G401.6 (cell line): ENCODE measurements around the gene ARCN1.

Experiments used
- FAIRE-seq: peaks from 2 replicates; lab custom pipeline; 2012; peaks lifted over from hg19 to GRCh38; lab: Jason Lieb, UNC

ARCN1 gene

DNA sequence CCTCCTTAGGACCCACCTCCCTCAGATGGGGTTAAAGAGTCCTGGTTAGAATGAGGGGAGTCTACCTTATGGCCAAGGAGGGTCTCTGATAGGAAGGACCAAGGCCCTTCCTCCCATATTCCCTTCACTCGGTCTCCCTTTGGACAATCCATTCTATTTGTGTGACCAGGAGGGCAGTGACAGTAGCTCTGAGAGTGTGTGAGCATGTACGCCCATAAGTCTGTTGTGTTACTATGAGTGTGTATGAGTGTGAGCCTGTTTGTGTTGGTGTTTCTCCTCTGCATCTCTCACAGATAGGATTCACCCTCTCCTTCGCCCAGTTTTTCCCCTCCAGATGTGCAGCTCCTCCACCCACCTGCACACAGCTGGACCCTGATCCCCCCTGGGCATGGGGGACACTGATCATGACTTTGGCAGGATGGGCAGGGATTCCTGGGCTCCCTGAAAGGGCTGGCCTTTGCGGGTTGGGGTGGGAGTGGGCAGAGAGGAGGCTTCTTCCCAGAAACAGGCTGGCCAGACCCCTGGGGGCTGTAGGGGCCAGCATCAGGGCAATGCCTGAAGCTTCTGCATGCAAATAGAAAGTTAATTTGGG is 49.7 kb downstream of the ARCN1 start:
- FAIRE-seq, result no peak

GRCh38 chr11:118622376-118623268 is 50.4 kb downstream of the ARCN1 start:
- no peak for FAIRE-seq

GRCh38 chr11:118623269-118623655 is 51.1 kb downstream of the ARCN1 start:
- no peak for FAIRE-seq

DNA sequence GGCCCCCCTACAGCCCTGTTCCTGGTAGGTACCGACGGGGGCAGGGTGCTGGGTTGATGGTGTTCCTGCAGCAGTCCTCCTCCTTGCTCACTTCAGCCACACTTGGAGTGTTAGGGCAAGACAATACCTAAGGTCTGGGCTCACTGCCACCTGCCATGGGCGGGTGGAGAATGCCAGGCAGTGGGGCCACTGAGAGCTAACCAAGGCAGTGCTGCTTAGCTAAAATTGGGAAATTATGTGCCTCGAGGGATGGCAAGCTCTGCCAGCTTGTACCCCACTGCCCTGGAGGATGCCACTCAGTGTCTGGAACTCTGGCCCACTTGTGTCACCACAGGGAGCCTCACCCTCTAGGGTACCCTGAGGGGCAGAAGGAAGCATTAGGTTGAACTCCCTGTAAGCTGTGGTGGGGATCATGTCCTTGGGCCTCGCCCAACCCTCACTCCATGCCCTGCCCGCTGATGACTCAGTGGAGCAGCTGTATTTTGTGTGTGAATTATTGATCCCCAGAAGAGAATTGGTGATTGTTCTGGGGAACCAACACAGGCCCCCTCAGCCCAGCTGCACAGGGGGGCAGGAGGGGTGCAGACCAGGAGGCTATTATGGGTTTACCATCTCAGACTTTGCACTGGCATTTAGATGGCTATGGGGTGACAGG is 53.0 kb downstream of the ARCN1 start:
- no peak for FAIRE-seq

DNA sequence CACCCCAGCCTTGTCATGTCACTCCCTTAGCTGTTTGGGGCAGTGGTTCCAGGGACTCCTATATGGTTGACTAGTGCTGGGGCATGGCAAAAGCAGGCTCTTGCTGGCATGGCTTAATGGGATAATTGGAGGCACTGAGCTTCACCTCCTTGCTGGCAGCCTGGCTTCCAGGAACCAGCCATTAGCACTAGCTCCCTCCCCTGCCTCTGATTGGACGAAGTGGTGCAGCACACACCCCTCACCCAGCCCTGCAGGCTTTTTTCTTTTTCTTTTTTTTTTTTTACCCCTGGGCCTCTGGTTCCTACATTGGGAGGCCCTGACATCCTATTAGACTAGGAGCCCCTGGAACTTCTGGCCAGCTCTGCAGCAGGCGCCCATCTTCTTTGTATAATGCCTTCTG is 53.8 kb downstream of the ARCN1 start:
- FAIRE-seq, result no peak

GRCh38 chr11:118627566-118627965 is 55.4 kb downstream of the ARCN1 start:
- no peak for FAIRE-seq

- FAIRE-seq, result no peak
Observed at GRCh38 chr11:118628031-118628430, 55.8 kb downstream of the ARCN1 start.

- FAIRE-seq, result no peak
Observed at GRCh38 chr11:118628432-118628831, 56.2 kb downstream of the ARCN1 start.

DNA sequence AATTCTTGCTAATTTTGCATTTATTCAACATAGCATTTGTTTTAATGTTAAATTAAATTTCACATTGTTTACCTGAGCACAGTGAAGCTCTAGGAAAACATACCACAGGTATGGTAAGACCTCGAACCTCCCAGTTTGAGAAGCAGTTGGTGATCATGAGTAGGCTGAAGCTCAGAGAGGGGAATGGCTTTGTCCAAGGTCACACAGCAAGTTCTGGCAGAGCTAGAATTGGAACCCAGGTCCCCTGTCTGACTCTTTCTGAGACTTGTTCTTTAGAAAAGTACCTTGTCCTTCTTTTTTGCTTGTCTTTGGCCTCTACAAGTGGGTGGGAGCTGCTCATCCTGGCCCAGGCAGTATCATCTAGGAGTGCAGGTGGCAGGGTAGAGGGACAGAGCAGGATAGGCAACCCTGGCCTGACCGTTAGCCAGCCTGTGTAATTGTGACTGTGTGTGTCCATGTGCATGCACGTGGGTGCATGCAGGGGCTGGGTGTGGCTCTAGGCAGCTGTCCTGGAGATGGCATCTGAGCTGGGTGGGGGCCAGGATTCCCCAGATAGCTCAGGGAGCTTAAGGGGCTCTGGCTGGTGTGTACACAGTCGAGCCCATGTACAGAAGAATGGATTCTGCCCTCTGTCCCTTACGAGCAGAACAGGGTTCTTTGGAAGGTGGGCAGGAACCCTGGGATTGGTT is 56.8 kb downstream of the ARCN1 start:
- no peak for FAIRE-seq

GRCh38 chr11:118629761-118630661 is 57.8 kb downstream of the ARCN1 start:
- FAIRE-seq, result no peak

DNA sequence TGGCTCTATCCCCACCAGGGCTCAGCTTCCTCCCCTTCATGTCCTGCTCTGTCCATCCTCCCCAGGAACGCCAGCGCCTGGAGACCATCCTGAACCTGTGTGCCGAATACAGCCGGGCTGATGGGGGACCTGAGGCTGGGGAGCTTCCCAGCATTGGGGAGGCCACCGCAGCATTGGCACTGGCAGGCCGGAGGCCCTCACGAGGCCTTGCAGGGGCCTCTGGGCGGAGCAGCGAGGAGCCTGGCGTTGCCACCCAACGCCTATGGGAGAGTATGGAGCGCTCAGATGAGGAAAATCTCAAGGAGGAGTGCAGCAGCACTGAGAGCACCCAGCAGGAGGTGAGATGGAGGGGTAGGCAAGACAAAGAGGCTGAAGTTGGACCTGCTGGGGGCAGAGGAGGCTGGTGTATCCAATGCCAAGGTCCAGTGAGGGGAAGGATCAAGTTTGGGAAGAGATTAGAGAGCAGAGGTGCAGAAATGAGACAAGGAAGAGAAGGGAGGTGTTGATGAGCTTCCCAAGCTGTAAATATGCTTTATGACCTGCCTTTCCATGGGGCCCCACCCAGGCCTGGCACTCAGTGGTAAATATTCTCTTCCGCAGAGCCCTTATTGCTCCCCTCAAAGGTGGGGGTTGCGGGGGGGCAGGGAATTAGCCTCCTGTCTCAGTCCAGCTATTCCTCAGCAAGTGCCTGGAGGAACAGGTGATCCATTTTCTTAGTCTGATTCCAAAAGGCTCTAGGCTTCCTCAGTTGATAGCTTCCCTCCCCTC is 59.1 kb downstream of the ARCN1 start:
- FAIRE-seq, result no peak

- no peak for FAIRE-seq
Observed at GRCh38 chr11:118632577-118633318, 60.5 kb downstream of the ARCN1 start.

GRCh38 chr11:118633319-118633690 is 61.1 kb downstream of the ARCN1 start:
- FAIRE-seq, result no peak

DNA sequence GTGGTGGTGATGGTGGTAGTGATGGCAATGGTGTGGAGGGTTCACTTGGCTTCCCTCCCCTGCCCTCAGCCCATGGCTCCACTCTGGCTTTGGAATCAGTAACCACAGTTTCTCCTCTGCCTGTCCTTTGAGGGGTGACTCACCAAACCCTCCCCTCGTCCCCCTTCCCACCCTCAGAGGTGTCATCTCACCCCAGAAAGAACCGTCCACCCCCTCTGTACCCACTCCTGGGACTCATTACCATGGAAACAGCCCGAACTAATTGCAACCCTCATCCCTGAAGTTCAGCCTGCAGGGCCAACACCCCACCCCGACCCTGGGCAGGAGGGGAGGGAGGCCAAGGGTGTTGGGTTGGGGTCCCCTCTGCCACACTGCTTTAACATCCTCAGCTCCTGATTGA is 61.8 kb downstream of the ARCN1 start:
- no peak for FAIRE-seq

DNA sequence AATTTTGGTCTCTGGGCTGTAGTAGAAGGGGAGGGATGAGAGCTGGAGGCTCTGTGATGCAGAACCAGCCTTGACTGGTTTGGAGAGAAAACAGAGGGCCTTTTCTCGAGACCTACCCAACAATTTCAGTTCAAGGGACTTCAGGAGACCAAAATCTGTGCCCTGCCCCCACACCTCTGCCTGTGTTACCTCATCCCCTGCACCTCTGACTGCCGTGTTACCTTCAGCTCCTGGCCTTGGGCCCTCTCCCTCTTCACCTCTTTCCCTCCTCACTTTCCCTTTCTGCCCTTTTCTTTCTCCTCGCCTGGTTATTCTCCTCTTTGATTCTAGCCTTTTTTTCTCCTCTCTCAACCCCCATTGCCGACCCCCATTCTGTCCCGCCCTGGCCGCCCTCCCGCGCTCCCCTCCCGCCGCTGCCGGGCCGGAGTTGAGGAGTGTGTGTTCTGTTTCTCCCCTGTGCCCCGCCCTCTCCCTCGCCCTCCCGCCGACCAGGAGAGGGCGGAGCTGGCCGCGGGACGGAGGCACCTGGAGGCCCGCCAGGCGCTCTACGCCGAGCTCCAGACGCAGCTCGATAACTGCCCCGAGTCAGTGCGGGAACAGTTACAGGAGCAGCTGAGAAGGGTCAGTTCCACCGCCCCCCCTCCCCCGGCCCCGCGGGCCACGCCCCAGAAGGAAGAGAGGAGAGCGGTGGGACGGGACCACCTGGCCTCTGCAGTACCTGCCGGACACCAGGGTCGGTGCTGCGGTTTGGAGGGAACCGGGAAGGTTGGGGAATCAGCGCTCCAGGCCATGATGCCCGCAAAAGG is 62.4 kb downstream of the ARCN1 start:
- FAIRE-seq, result no peak

- FAIRE-seq, result no peak
Observed at GRCh38 chr11:118635237-118635591, 63.0 kb downstream of the ARCN1 start.

DNA sequence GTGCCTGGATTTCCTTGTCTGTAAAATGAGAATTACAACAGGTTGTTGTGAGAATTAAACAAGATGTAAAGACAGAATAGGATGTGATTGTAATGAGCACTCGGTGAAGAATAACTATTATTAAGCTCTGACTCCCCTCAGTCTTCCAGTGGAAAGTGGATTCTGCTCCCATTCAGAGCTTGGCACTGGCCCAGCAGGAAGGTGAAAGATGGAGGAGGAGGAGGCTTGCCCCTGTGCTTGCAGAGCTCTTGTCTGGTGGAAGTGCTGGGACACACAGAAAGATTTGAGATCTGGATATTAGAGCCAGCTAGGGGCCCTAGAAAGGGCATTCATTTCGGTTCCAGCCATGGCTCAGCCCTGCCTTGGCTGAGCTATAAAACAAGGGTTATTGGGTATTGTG is 63.4 kb downstream of the ARCN1 start:
- FAIRE-seq, result no peak

GRCh38 chr11:118636569-118637290 is 64.5 kb downstream of the ARCN1 start:
- no peak for FAIRE-seq

- no peak for FAIRE-seq
Observed at GRCh38 chr11:118638726-118639125, 66.5 kb downstream of the ARCN1 start.
